GM19099 (cell line): ENCODE measurements around the gene SULT1B1.

Experiments used
- POLR2A ChIP-seq: IDR thresholded peaks from 3 replicates; pipeline ENCODE4 v1.6.1; 2011; ENCODE audit warnings: low read depth; ENCODE audit not compliant: insufficient read length; ENCODE audit errors: extremely low read depth

Gene SULT1B1

DNA sequence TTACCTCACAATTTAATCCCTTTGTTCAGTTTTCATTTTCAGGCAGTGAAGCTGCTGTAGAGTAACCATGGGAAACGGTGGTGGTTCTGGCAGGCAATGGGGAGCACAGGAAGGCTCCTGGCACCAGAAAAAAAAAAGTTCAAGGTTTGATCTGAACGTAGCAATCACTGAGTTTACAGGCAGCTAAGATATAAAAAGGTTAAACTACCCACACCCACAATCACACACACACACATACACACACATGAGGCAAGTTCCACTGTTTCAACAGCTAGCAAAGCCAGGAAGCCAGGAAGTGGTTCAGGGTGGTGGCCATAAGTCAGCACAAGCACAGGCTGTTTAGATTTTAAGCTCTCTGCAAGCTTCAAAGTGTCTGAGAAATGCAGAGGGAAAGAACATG lies at the start of gene SULT1B1:
TSS of gene SULT1B1 (minus strand) at position 166 of the 400 bp plus-strand sequence. CDS start 5,403 bp downstream, outside the sequence.
- TF ChIP-seq POLR2A = no peak

DNA sequence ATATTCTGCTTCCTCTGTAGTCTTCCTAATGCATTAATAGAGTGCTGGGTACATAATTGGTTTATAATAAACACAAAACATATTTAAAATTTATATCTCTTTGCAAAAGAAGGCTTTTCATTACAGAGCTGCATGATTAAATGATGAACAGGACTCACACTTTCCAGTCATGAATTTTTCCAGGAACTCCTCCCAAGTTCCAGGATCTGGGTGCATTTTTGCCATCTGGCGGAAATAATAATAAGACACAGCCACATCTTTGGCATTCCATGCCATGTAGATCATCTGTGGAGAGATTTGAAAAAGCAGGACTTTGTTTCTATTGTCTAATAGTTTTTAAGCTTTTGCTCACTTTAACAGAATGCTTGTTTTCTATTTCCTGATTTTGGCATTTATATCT lies 40.2 kb upstream of the SULT1B1 start:
- no peak for TF ChIP-seq POLR2A

- no peak for TF ChIP-seq POLR2A
Observed at GRCh38 chr4:69799337-69799736, 38.9 kb upstream of the SULT1B1 start.

DNA sequence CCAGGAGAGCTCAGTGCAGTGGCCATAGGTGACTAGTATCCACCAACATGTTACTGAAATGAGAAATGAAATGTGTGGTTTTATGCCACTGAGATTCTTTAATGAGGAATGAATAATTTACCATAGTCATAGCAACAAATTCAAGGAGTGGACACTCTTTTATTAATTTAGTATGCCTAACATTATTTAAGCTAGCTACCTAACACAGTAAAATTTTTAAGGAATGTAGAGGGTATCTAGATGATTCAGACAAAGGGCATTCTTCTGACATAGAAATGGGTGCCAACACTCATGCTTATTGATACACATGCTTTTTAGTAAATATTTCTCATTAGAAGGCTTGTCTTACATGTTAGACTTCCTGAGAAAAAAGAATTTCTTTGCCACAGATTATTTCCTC lies 33.3 kb upstream of the SULT1B1 start:
- no peak for TF ChIP-seq POLR2A

GRCh38 chr4:69787879-69788278 lies 27.5 kb upstream of the SULT1B1 start:
- TF ChIP-seq POLR2A = no peak

GRCh38 chr4:69786547-69786946 lies 26.1 kb upstream of the SULT1B1 start:
- no peak for TF ChIP-seq POLR2A

GRCh38 chr4:69785211-69785831 lies 24.9 kb upstream of the SULT1B1 start:
- TF ChIP-seq POLR2A = no peak

DNA sequence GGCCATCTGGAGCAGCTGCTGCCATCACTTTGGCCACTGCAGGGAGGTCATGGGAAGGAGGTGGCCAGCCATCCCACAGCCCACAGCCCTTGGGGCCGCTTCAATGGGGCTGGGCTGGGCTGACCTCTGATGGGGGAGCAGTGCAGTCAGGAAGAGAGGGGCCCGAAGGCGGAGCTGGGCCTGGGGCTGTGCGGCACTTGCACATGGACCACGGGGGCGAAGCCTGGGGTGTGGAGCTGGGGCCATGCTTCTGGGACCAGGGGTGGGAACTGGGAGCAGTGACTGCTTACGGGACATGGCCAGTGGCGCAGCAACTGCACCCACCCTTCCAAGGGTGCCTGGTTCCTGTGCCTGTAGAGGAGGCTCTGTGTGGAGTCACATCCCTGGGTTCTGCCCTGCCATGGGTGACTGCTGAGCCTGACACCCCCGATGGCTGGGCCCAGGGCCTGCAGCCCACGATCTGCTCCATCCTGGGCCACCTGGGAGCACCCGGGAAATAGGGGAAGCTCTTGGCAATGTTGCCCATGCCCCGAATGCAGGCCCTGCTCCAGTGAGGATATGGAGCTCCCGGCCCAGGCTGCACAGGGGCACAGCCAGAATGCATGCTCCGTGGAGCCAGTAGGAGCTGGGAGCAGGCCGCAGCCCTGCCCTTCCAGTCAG lies 22.4 kb upstream of the SULT1B1 start:
- no peak for TF ChIP-seq POLR2A

DNA sequence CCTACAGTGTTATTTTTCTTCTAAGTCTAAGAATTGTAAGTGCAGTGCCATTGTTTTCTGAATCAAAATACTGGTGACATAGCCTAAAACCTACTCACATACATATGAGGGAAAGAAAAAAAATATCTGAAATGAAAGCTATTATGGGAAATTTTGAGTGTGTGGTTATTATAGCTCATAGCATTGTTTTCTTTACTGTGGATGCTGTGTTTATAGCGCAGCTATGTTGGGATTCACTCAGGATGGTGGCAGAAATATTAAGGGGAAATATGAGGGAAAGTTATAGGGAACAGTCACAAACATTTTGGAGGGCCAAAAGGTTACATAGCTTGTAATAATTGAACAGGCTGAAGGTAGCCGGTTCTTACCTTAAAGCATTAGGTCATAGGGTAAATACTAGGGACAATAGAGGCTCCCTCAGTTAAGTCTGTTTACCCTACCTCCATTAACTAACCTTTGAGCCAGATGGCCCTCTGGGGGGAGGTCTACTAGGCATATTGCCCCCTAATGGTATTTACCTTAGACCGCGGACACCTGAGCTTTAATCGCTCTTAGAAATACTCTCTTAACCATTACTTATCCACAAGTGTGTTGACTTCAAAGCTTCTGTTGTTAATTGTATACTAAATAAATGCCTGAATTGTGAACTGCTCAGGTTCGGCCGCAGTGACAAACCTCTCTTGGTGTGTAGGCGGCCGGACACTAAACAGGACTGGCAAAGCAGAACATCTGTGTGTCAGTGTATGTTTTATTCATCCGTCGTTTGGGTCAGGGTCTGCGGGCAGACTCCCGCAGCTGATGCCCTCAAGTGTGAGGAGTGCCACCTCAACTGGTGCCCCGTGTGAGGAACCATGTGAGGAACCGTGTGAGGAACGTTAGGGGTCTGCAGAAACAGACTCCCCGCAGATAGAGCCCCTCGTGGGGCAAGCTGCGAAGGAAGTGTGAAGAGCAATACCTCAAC lies 21.3 kb upstream of the SULT1B1 start:
- no peak for TF ChIP-seq POLR2A

GRCh38 chr4:69780141-69780540 lies 19.7 kb upstream of the SULT1B1 start:
- TF ChIP-seq POLR2A = no peak

GRCh38 chr4:69776696-69777095 lies 16.3 kb upstream of the SULT1B1 start:
- TF ChIP-seq POLR2A = no peak

DNA sequence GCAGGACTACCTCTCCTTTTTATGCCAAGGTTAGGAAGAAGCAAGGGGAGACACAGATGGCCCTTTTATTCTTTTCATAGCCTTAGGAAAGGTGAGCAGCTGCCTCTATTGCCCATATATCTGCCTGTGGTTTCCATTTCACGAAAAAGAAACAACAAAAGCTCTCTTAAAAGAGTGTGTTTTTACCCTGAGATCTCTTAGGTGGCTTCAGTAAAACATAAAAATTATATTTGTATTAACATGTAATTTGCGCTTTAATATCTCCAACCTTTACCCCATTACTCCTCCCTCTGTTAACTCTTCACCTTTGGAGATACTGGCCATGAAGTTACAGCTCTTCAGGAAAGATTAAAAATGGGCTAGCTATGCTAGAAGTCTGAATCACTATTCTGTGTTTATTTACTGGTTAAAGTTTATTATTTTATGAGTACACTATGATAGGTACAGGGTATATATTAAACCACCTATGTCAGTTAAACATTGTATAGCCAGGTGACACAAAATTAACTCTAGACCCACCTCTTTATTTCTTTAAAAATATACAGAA lies 15.0 kb upstream of the SULT1B1 start:
- no peak for TF ChIP-seq POLR2A

DNA sequence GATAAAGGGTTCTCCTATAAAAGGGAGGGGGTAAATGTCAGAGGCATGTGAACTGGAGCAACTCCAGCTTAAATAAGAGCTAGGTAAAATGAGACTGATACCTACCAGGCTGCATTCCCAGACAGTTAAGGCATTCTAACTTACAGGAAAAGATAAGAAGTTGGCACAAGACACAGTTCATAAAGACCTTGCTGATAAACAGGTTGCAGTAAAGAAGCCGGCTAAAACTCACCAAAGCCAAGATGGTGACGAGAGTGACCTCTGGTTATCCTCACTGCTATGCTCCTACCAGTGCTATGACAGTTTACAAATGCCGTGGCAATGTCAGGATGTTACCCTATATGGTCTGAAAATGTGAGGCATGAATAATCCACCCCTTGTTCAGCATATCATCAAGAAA lies 13.1 kb upstream of the SULT1B1 start:
- TF ChIP-seq POLR2A = no peak

DNA sequence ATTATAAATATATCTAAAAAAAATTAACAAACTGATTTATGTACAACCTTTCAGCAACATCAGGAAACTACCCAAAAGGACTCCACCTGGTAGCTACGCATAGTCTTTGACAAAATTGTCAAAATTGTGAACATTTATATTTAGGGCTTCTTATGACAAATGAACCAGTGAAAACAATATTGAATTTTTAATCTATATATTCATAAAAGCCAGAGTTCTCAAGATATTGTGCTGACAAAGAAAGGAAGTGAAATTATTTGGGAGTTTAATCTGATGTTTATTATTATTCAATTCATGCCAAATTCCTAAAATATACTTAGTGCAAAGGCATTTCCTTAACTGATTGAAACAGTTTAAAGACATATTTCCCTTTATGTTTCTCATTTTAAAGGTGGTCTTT lies 5.3 kb upstream of the SULT1B1 start:
- no peak for TF ChIP-seq POLR2A

DNA sequence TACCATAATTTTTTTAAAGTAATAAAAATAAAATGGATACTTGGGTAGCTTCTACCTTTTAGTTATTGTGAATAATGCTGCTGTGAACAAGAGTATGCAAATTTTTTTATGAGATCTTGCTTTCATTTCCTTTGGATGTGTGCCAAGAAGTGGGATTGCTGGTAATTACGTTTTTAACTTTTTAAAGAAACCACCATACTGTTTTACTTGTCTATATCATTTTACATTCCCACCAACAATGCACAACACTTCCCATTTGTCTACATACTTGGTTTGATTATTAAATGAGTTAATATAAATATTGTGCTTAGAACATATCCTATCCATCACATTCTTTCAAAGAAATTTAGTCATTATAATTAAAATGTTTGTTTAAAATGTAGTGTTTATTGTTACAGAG lies 3.9 kb upstream of the SULT1B1 start:
- no peak for TF ChIP-seq POLR2A
